EL (cell line): ENCODE data around the gene SCML1.

ENCODE experiments used
- DNase-seq: peaks from one replicate; pipeline ENCODE4 v3.0.0-alpha.2; 2016

The SCML1 gene, protein sequence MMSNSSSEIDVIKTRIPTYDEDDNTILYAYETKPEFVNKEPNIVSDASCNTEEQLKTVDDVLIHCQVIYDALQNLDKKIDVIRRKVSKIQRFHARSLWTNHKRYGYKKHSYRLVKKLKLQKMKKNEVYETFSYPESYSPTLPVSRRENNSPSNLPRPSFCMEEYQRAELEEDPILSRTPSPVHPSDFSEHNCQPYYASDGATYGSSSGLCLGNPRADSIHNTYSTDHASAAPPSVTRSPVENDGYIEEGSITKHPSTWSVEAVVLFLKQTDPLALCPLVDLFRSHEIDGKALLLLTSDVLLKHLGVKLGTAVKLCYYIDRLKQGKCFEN

DNA sequence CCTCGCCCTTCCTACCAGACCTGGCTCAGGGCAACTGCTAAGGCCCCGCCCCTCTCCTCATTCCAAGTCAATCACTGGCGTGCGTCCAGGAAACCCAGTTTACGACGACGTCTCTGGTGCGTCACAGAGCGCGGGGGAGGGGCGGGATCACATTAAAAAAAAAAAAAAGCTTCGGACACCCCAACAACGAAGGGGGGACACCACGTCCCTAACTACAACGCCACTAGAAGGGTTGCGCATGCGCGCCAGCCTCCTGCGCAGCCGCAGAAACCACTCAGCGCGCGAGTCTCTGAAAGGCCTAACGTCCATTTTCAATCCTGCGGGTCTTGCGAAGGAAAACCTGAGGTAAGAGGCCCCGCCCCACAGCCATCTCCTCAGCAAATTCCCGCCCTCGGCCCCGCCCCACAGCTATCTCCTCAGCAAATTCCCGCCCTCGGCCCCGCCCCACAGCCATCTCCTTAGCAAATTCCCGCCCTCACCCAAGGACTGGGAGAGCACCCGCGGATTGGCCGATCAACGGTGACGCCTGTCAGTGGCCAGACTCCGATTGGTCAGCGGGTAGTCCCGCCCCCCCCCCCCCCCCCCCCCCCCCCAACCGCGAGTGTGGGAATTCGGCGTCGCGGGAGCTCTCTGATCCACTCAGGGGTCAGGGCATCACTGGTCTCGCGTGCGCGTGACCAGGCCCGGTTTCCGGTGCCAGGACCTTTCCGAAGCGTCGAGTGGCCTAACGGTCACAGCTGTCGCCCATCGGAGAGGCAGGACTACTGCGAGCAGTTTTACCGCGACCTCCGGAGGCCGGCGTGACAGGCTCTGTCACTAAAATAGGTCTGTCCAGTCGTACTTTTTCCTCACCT, at the start of gene SCML1:
Gene SCML1, plus strand, starts transcription at position 638 of the 854 bp plus-strand sequence. CDS start 6,694 bp downstream, outside the sequence.
- DNase-seq = peak; percentile 93

DNA sequence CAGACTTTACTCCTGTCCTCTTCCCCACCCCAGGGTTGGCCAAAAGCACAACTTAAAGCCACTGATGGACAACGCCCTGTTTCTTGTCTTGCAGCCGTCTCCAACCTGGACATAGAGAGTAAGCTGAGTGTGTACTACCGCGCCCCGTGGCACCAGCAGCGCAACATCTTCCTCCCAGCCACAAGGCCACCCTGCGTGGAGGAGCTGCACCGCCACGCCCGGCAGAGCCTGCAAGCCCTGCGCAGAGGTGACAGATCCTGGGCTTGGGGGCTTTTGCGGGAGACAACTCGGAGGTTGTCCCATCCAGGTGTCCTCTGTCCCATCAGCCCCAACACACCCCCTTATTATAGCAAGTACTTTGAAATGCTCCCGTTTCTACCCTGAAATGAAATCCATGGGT, 49.6 kb upstream of the SCML1 start:
- no peak for DNase-seq

DNA sequence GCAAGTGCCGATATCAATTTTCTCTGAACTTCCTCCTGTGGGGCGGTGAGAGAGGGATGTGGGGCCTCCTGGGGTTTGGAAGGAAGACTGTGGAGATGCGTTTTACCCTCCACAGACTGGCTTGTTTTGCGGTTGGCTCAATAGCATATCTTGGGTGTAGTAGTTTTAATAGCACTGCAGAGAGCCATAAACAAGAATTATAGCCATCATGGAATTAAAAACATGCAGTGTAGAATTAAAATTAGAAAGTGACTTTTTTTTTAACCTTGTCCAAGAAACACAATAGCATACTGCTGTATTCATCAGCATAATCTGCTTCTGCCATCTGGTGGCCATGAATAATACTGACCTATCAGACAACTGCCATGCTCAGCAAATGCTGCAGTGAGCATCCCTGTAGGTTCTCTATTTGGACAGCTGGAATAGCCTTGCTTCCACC, 47.3 kb upstream of the SCML1 start:
- DNase-seq = peak; percentile 52

DNA sequence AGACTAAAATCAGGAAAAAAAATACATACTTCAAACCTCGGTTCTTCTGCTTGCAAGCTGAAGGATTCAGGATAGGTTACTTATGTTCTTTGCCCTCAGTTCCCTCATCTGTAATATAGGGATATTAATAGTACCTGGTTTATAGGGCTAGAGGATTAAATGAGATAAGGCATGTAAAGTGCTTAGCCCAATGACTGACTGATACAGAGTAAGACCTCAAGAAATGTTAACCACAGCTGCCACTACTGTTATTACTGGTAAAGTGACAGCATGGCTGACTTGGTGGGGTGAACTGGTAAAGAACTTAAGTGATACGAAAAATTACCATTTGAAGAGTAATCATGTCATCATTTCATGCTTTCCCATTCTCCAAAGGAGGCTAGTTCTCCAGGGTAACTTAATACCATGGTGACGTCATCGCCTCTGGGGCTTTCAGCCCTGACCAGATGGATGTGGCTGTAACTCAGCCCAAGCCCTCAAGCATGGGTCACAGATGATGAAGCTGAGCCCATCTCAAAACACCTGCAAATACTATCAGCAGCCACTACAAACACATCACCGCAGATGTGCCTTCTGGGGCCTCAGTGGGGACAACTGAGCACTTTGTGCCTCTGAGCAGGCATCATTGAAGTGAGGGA, 44.5 kb upstream of the SCML1 start:
- DNase-seq = peak; percentile 75

DNA sequence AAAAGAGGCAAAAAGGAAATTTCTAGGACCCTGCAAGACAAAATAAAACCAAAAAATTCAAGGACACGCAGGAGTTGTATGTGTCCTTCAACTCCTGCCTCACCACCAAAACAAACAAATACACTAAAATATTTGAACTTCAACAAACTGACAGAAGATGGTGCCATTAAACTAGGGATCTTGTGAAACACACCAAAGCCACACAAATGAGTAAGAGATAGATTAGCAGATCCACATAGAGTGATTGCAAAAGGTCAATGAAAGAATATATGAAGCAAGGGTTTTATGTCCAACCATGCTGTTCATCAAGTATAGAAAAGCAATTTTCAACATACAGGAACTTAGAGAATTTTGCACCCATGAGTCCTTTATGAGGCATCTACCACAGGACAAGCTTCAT, 40.1 kb upstream of the SCML1 start:
- peak; percentile 16 for DNase-seq

DNA sequence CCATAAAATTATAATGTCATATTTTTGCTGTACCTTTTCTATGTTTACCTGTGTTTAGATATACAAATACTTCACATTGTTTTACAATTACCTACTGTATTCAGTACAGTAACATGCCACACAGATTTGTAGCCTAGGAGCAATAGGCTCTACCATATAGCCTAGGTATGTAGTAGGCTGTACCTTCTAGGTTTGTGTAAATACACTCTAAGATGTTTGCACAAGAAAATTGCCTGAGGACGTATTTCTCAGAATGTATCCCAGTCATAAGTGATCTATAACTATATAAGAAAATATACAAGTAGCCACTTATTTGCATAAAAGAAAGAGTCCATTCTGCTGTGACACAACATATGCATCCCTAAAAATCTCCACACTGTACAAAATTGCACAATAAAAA, 36.3 kb upstream of the SCML1 start:
- DNase-seq = no peak

DNA sequence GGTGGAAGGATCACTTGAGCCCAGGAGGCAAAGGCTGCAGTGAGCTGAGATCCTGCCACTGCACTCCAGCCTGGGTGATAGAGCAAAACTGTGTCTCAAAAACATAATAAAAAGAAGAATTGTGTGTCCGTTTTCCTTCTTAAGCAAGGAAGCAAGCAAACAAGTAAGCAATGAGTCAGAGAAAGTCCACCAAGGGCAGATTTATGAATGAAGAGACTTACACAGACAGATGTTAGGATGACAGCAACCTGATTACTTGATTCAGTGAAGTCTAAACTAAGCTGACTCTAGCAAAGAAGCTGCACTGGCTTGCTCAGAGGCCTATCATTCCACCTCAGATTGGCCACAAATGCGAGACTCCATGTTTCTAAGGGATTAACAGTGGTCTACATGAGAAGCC, 34.1 kb upstream of the SCML1 start:
- no peak for DNase-seq

DNA sequence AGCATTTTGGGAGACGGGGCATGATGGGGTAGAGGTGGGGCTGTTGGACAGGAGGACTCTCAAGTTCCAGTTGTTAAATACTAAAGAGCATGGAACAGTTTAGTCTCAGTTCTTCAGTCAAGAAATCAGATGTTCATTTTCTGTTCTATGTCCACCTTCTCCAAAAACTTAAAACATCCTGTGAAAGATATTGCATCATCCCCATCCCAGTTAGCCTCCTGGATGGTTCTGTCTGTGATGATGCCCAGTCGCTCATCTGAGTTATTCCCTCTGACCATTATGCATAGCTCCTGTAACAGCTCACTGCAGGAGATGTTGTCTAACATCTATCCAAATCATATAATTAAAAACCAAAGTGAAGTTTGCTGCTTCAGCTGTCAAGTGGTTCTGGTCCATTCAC, 32.1 kb upstream of the SCML1 start:
- DNase-seq = no peak

DNA sequence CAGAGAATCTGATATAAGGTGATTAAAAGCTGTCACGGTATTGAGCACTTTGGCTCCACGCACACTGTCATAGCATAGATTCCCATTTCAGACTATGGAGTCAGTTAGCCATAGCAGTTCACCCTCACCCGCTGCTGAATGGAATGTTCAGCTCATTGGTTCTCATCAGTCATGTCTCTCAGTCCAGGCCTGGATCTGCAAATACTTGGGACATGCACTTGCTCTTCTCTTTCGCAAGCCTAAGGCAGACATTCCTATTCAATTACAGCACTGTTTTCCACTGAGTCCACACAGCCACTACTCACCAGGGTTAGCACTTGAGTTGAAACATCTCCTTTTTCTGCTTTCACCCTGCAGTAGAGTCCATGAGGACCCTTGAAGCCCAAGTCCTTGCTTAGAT, 30.6 kb upstream of the SCML1 start:
- DNase-seq = peak; percentile 82

DNA sequence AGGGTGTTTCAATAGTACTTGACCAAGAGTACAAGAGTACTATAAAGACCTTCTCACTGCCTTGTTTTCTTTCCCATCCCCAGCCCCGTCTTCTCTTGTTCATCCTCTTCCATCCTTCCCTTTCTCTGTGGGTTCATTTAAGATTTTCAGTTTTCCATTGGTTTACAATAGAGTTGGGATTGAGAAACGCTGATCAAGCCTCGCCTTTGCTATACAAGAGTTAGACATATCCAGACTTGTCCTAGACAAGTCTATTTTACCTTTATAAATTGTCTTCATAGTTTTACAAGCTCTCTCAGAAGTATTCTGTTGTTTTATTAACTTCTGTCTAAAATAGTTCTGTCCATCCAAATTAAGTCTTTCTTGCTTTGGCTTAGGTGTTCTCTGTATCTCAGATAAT, 29.6 kb upstream of the SCML1 start:
- no peak for DNase-seq

DNA sequence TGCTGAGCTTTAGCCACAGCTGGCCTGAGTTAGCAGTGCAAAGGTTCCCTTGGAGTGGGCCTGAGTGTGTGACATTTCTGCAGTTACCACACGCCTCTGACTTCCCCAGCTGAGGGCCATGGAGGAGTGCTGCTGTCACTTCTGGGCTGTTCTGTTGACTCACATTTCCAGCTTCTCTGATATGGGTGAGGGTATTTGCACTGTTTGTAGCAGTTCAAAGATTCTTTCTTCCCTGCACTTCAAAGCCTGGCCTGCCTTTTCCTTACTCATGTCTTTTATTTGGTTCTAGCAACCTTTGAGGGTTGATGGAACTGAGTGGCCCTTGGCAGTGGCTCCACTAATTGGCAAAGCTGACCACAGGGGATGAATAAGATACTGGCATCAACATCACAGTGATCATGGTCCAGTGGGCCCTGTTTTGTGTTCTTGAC, 26.4 kb upstream of the SCML1 start:
- no peak for DNase-seq

DNA sequence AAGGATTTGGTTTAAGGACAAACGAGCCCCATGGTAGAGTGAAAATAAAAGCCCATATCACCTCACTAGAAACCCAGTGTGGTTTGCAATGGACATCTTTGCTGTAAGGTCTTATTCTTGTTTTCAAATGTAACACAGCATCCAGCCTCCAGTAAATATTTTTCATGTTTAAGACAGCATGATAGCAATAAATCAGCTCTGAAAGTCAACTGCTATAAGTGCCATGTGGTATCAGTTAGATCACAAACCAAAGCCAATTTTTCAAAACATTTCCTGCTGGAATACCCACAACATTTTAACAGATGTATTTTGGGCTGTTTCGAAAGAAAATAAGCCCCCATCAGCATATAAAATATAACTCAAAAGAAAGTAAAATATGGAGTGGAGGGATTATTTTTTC, 24.0 kb upstream of the SCML1 start:
- DNase-seq = no peak

DNA sequence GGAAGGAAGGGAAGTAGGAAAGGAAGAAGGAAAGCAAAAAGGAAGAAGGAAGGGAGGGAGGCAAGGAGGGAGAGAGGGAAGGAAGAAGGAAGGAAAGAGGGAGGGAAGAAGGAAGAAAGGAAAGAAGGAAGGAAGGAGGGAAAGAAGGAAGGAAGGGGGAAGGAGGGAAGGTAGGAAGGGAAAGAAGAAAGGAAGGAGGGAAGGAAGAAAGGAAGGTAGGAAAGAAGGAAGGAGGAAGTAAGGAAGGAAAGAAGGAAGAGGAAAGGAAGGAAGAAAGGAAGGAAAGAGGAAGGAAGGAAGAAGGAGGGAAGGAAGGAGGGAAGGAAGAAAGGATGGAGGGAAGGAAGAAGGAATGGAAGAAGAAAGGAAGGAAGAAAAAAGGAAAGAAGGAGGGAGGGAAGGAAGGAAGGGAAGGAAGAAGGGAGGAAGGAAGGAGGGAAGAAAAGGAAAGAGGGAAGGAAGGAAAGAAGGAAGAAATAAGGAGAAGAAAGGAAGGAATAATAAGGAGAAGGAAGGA, 18.6 kb upstream of the SCML1 start:
- no peak for DNase-seq

DNA sequence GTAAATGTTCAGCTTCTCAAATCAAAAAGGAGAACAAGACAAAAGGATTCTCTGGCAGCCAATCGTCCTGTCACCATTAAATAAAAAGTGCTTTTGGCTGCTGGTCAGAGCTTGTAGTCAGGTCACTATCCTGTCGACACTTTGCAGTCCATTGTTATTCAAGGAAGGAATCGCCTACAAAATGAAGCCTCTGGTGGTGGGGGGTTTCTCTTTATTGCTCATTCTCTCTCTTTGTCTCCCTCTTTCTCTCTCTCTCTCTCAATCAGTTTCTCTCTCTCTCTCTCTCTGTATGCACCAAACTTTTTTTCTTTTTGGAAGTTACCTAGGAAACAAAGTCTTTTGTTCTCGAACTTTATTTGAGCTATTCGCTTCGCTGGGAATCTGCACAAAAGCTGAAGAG, 17.6 kb upstream of the SCML1 start:
- DNase-seq = no peak

DNA sequence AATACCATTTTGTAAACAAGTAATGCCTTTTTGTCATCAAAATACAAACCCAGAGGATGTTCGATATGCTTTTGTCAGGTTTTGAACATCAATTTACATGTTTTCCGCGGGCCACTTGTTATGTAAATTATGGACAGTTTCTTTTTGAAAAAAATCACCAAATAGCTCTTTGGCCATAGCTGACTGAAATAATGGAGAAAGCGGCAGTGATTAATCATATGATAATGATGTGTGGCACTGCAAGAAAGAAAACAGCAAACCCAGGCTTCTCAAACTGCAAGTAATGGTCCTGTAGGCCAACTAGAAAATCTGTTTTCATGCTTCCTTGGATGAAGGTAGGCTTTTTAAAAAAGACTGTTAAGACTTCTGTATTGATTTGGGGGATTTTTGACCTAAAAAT, 15.6 kb upstream of the SCML1 start:
- no peak for DNase-seq

DNA sequence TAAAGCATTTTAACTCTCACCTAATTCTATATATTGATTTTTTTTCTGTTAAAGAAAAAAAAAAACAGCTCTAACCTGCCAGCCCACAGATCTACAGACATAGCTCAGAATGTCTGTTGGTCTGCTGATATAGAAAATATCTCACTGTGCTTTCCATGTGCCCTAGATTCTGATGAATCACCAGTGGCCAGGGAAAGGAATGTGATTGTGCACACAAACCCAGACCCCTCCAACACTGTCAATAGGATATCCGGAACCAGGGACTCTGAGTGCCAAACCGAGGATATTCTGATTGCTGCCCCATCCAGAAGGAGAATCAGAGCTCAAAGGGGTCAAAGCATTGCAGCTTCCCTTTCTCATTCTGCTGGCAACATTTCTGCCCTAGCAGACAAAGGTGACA, 12.1 kb upstream of the SCML1 start:
- no peak for DNase-seq

DNA sequence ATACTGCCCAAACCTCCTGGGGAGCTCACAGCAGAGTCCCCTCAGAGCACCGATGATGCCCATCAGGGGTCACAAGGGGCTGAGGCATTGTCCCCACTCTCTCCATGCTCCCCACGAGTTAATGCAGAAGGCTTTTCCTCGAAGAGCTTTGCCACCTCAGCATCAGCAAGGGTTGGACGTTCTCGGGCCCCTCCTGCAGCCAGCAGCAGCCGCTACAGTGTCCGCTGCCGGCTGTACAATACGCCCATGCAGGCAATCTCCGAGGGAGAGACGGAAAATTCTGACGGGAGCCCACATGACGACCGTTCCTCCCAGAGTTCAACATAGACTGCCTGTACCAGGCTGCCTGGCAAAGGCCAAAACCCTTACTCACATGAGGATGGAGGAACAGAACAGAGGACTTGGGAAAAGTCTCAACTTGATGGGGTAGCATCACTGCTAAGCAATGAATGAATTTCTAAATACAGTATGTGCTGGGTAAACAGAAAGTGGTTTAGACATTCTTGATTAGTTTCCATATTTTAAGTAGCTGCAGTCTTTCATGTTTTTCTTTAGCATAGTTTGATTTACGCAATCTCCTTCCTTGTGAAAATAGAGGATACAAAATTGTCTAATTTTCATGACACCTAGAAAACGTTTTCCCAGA, 5.0 kb upstream of the SCML1 start:
- DNase-seq = no peak

DNA sequence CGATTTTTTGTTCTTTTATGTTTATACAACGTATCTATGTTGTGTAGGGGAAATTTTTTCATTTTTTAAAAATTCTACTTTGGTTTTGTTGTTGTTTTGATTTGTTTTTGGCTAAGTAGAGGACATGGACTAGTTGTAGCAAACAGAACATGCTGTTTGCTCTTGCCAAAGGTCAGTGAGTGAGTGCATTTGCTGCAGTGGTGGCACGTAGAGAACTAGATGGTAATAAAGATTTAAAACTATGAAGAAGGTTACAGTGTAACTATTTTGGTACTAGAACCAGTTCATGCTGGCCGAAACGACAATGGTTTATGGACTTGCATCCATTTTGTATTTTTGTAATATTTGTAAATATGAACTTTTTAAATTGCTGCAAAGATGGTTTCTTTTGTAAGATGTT, 1.9 kb upstream of the SCML1 start:
- DNase-seq = no peak

DNA sequence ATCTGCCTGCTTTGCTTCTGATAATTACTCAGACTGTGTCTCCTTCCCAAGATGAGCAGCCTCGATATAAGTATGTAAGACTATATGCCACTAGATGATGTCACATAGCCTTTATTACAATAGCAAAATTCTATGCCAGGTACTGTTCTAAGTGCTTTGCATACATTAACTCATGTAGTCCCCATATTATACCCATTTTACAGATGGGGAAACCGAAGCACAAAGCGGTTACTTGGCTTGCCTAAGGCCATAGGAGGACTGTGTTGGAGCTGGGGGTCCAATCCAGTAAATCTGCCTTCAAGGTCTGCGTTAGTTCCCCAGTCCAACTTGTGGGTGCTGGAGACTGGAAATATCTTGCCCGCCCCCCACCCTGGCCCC, 826 bp upstream of the SCML1 start:
- no peak for DNase-seq

DNA sequence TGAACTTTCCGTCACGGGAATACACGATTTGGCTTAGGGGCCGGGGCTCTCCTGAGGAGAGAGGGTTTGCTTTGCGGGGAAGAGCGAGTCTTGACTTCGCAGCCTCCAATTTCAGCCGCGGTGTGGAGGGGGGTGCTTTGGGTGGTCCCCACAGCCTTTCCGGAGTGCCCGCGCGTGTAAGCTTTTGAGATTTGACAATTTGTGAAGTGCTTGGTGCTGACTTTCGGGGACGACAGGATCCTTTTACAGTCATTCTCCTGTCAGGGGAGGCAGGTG, 355 bp downstream of the SCML1 start:
- DNase-seq = no peak

DNA sequence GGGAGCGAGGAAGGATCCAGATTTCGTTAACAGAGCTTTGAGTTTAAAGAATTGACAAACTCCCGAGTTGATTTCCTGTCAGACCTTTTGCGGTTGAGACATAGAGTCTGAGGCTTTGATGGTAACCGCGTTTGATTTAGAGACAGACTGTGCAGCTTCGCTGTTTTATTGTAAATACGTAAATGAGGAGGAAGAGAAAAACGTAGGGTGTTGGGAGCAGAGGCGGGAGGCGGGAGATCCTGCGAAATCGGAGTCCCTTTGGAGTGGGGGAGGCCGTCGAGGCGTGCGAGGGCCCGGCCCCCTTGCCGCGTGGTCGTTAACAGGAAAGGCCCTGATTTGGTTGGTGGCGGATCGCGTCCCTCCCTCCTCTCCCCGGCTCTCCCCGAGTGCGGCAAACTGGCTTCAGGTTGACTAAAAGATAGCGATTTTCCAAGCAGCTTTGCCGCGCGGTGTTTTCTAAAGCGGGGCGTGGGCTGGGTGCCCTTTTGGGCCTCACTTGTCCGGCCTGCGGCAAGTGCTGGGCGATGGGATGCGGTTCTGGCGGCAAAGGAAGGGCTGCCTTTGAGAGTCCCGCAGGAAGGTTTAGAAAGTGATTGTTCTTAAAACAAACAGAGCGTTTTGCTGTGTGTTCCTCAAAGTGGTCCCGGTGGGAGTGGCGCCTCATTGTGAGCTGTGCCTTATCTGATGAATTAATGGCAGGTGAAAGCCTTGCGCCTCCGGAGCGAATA, 857 bp downstream of the SCML1 start:
- peak; percentile 51 for DNase-seq

DNA sequence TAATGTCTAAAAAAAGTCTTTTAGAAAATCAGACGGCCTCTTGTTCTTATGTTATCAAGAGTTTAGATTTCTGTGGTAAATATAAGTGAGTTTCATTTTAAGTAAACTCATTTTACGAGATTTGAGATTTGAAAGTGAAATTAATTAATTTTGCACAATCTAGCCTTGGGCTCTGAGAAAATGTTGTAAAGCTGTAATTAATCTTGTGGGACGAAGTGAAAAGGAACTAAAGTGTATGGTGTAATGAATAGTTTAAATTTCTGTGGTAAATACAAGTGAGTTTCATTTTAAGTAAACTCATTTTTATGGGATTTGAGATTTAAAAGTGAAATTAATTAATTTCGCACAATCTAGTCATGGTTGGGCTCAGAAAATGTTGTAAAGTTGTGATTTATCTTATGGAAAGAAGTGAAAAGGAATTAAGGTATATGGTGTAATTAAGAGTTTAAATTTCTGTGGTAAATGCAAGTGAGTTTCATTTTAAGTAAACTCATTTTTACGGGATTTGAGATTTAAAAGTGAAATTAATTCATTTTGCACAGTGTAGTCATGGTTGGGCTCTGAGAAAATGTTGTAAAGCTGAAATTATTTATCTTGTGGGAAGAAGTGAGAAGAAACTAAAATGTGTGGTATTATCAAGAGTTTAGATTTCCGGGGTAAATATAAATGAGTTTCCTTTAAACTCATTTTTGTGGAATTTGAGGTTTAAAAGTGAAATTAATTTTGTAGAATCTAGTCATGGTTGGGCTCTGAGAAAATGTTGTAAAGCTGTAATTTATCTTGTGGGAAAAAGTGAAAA, 1.6 kb downstream of the SCML1 start:
- no peak for DNase-seq
